ENCODE data around the gene CDX2.

DNA sequence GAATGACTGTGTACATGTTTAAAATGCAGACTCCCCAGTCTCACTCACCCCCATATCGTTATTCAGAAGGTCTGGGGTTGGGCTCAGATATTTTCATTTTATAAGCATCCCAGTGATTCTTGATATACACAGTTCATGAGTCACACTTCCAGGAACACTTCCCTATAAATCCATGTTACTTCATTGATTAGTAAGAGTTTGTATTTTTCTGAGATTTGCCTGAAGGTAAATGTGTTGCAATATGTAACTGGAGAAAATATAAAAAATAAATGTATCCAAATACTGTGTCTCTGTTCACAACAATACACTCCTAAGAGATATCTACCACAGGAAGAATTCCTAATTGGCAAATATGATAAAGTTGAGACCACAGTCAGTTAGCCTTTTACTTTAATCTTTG is 56.0 kb downstream of the CDX2 start:
- TF ChIP-seq, protein P1, sequence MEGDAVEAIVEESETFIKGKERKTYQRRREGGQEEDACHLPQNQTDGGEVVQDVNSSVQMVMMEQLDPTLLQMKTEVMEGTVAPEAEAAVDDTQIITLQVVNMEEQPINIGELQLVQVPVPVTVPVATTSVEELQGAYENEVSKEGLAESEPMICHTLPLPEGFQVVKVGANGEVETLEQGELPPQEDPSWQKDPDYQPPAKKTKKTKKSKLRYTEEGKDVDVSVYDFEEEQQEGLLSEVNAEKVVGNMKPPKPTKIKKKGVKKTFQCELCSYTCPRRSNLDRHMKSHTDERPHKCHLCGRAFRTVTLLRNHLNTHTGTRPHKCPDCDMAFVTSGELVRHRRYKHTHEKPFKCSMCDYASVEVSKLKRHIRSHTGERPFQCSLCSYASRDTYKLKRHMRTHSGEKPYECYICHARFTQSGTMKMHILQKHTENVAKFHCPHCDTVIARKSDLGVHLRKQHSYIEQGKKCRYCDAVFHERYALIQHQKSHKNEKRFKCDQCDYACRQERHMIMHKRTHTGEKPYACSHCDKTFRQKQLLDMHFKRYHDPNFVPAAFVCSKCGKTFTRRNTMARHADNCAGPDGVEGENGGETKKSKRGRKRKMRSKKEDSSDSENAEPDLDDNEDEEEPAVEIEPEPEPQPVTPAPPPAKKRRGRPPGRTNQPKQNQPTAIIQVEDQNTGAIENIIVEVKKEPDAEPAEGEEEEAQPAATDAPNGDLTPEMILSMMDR (IDR thresholded peaks at IDR 0.05): no peak
- TF ChIP-seq POLR2AphosphoS5 (IDR thresholded peaks at IDR 0.05; ENCODE audit: low read depth, low read length) (no peak), SIN3A (IDR thresholded peaks at IDR 0.05; ENCODE audit: borderline replicate concordance, insufficient read depth, low read depth, low read length) (no peak)
- TF ChIP-seq, protein P2, sequence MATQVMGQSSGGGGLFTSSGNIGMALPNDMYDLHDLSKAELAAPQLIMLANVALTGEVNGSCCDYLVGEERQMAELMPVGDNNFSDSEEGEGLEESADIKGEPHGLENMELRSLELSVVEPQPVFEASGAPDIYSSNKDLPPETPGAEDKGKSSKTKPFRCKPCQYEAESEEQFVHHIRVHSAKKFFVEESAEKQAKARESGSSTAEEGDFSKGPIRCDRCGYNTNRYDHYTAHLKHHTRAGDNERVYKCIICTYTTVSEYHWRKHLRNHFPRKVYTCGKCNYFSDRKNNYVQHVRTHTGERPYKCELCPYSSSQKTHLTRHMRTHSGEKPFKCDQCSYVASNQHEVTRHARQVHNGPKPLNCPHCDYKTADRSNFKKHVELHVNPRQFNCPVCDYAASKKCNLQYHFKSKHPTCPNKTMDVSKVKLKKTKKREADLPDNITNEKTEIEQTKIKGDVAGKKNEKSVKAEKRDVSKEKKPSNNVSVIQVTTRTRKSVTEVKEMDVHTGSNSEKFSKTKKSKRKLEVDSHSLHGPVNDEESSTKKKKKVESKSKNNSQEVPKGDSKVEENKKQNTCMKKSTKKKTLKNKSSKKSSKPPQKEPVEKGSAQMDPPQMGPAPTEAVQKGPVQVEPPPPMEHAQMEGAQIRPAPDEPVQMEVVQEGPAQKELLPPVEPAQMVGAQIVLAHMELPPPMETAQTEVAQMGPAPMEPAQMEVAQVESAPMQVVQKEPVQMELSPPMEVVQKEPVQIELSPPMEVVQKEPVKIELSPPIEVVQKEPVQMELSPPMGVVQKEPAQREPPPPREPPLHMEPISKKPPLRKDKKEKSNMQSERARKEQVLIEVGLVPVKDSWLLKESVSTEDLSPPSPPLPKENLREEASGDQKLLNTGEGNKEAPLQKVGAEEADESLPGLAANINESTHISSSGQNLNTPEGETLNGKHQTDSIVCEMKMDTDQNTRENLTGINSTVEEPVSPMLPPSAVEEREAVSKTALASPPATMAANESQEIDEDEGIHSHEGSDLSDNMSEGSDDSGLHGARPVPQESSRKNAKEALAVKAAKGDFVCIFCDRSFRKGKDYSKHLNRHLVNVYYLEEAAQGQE (IDR thresholded peaks at IDR 0.05; ENCODE audit: insufficient read depth in 1 of 2, low read depth in 2 of 2, low read length in 1 of 2): no peak
